DOHH2 (cell line): Measurements from ENCODE around the gene SART1.
"Not testable (repeated sequence)": the region's sequence is repeated elsewhere in the genome, so short reads cannot be mapped to it uniquely, and the experiment has no call there.

Source experiments
- H3F3A ChIP-seq: fragments of 200-600 bp; sonication (generic), shearing (Covaris generic); 2 replicates; pipeline ENCODE4 v1.6.0; 2016; ENCODE audit warnings: antibody characterized with exemption, mild to moderate bottlenecking; ENCODE audit not compliant: control insufficient read depth, insufficient read depth
- H3K27ac ChIP-seq: fragments of 200-600 bp; sonication (generic); 2 replicates; pipeline ENCODE4 v1.5.1; 2014; ENCODE audit warnings: low read depth, mild to moderate bottlenecking, low read length, moderate library complexity
- H3K27me3 ChIP-seq: fragments of 200-600 bp; sonication (generic); 2 replicates; pipeline ENCODE4 v1.6.1; 2014; ENCODE audit warnings: mild to moderate bottlenecking, low read length, mixed read lengths; ENCODE audit not compliant: control insufficient read depth
- H3K36me3 ChIP-seq: fragments of 200-600 bp; sonication (generic); 2 replicates; pipeline ENCODE4 v1.6.1; 2014; ENCODE audit warnings: mild to moderate bottlenecking, low read length, moderate library complexity, mixed read lengths; ENCODE audit not compliant: control insufficient read depth
- H3K4me1 ChIP-seq: fragments of 200-600 bp; sonication (generic); 2 replicates; pipeline ENCODE4 v1.6.1; 2014; ENCODE audit warnings: mild to moderate bottlenecking, low read length, mixed read lengths; ENCODE audit not compliant: control insufficient read depth
- H3K4me2 ChIP-seq: fragments of 200-600 bp; sonication (generic); 2 replicates; pipeline ENCODE4 v1.6.0; 2014; ENCODE audit warnings: mild to moderate bottlenecking, low read length, moderate library complexity
- H3K4me3 ChIP-seq: fragments of 200-600 bp; sonication (generic); 2 replicates; pipeline ENCODE4 v1.5.1; 2014; ENCODE audit warnings: mild to moderate bottlenecking, low read length, mixed read lengths
- H3K79me2 ChIP-seq: fragments of 200-600 bp; sonication (generic); 2 replicates; pipeline ENCODE4 v1.6.1; 2014; ENCODE audit warnings: mild to moderate bottlenecking, low read length, mixed read lengths; ENCODE audit not compliant: control insufficient read depth
- H3K9me2 ChIP-seq: fragments of 200-600 bp; sonication (generic); replicated peaks from 2 replicates; pipeline ENCODE4 v1.6.1; 2014; ENCODE audit warnings: mild to moderate bottlenecking, low read length, mixed read lengths; ENCODE audit not compliant: control insufficient read depth
- H3K9me3 ChIP-seq: fragments of 200-600 bp; sonication (generic); 2 replicates; pipeline ENCODE4 v1.6.1; 2014; ENCODE audit warnings: antibody characterized with exemption, low read length, mixed read lengths; ENCODE audit not compliant: control insufficient read depth, insufficient read depth
- H4K20me1 ChIP-seq: fragments of 200-600 bp; sonication (generic); 2 replicates; pipeline ENCODE4 v1.6.0; 2014; ENCODE audit warnings: low read depth, mild to moderate bottlenecking, antibody characterized with exemption, low read length, moderate library complexity; ENCODE audit not compliant: control insufficient read depth, insufficient read depth
- CTCF ChIP-seq: fragments of 200-600 bp; sonication (generic); IDR thresholded peaks from one replicate; pipeline ENCODE4 v1.5.1; 2014; ENCODE audit warnings: antibody characterized with exemption, mild to moderate bottlenecking, low read depth, low read length; ENCODE audit not compliant: poor library complexity, severe bottlenecking
- EZH2phosphoT487 ChIP-seq: fragments of 200-600 bp; sonication (generic); IDR thresholded peaks from 2 replicates; pipeline ENCODE4 v1.6.1; 2017; ENCODE audit warnings: borderline replicate concordance, mild to moderate bottlenecking, antibody characterized with exemption, low read length, moderate library complexity, mixed read lengths

The SART1 gene

GRCh38 chr11:66008095-66008467 is 46.5 kb downstream of the SART1 start:
- H3K27me3 ChIP-seq, result 0 out of 2 replicates have a peak, but pooled peaks cover 5% of the 10 kb centered on the region
- peaks cover 11% of the 10 kb centered on the region for H3F3A ChIP-seq
- TF ChIP-seq CTCF (no peak), EZH2phosphoT487 (no peak)
- H3K4me3 ChIP-seq, result no peak overlapping the region
- H4K20me1 ChIP-seq, result peaks cover 5% of the 10 kb centered on the region; the same call in 1 of the 2 replicates
- peaks cover 14% of the 10 kb centered on the region for H3K79me2 ChIP-seq
- H3K36me3 ChIP-seq, result peaks cover 26% of the 10 kb centered on the region
- H3K9me2 ChIP-seq, result no peaks in the 10 kb centered on the region
- H3K9me3 ChIP-seq, result no peaks in the 10 kb centered on the region
- H3K4me2 ChIP-seq, result no peak overlapping the region
- no peak overlapping the region for H3K27ac ChIP-seq
- peaks cover 6% of the 10 kb centered on the region for H3K4me1 ChIP-seq

- Histone ChIP-seq H3F3A (peaks cover 11% of the 10 kb centered on the region), H3K4me3 (no peak overlapping the region), H3K79me2 (peaks cover 9% of the 10 kb centered on the region), H3K4me2 (no peak overlapping the region), H3K27ac (no peak overlapping the region), H4K20me1 (peaks cover 5% of the 10 kb centered on the region; the same call in 1 of the 2 replicates), H3K36me3 (peaks cover 22% of the 10 kb centered on the region), H3K9me3 (no peaks in the 10 kb centered on the region), H3K4me1 (peaks cover under 1% of the 10 kb centered on the region; the same call in 1 of the 2 replicates), H3K9me2 (no peaks in the 10 kb centered on the region), H3K27me3 (0 out of 2 replicates have a peak, but pooled peaks cover 5% of the 10 kb centered on the region)
- TF ChIP-seq CTCF, result no peak
- TF ChIP-seq EZH2phosphoT487, result no peak
These were observed 47.1 kb downstream of the SART1 start for GRCh38 chr11:66008468-66009101.

GRCh38 chr11:66010036-66010435 is 48.5 kb downstream of the SART1 start:
- H3K4me3 ChIP-seq, result not testable (repeated sequence)

GRCh38 chr11:66011239-66011784 is 49.8 kb downstream of the SART1 start:
- Histone ChIP-seq H4K20me1 (no peaks in the 10 kb centered on the region), H3K4me3 (no peak overlapping the region), H3K4me2 (no peak overlapping the region), H3K27me3 (0 out of 2 replicates have a peak, but pooled peaks cover 5% of the 10 kb centered on the region), H3K4me1 (no peaks in the 10 kb centered on the region), H3K79me2 (no peaks in the 10 kb centered on the region), H3K36me3 (no peaks in the 10 kb centered on the region), H3K9me2 (no peaks in the 10 kb centered on the region), H3K27ac (no peak overlapping the region), H3F3A (no peaks in the 10 kb centered on the region; the same call in 1 of the 2 replicates), H3K9me3 (no peaks in the 10 kb centered on the region)
- TF ChIP-seq EZH2phosphoT487 (no peak), CTCF (no peak)

More at GRCh38 chr11:66010036-66010435, 48.5 kb downstream of the SART1 start:
- H4K20me1 ChIP-seq, H3K79me2 ChIP-seq, H3F3A ChIP-seq, H3K9me2 ChIP-seq, H3K4me2 ChIP-seq, H3K27ac ChIP-seq, H3K9me3 ChIP-seq, H3K27me3 ChIP-seq, H3K4me1 ChIP-seq: not testable (repeated sequence)
- peaks cover 10% of the 10 kb centered on the region for H3K36me3 ChIP-seq
